Inflammatory macrophage (primary cell): ENCODE measurements around the gene NRP1.
"Not testable (repeated sequence)": the region's sequence is repeated elsewhere in the genome, so short reads cannot be mapped to it uniquely, and the experiment has no call there.

Source experiments
- DNase-seq, 2 donors: peaks; one replicate each; pipeline ENCODE4 v3.0.0-alpha.2; 2020 to 2022

NRP1 gene

DNA sequence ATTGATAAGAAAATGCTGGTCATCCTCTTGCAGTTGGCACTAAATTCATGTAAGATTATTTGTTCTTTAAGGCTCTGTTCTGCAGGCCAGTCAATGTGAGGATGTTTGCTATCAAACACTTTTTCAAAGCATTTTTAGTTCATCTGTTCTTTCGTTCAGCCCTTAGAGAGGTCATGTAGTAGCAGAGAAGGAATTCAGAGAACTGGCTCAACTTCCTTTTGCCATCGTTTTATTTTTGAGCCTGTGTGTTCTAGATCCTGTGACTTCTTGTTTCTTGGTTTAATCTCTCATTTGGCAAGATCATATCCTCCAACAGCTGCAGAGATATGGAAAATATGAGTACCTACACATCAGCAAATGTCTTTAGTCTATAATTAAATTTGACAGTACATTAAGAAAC is 184.3 kb downstream of the NRP1 start:
- DNase-seq: no peak

DNA sequence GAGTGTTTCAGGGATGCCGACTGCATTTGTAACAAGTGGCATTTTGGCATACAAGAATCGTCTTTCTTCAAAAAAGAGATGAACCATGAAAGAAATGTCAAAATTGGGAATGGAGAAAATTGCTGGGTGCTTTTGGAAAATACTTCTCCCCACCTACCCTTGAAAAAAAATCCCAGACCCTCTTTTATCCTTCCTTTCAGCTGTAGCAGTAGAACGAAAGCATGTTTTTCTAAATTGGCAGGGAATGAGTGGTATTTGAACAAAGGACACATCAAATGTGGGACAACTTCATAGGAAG is 187.5 kb downstream of the NRP1 start:
- no peak for DNase-seq

DNA sequence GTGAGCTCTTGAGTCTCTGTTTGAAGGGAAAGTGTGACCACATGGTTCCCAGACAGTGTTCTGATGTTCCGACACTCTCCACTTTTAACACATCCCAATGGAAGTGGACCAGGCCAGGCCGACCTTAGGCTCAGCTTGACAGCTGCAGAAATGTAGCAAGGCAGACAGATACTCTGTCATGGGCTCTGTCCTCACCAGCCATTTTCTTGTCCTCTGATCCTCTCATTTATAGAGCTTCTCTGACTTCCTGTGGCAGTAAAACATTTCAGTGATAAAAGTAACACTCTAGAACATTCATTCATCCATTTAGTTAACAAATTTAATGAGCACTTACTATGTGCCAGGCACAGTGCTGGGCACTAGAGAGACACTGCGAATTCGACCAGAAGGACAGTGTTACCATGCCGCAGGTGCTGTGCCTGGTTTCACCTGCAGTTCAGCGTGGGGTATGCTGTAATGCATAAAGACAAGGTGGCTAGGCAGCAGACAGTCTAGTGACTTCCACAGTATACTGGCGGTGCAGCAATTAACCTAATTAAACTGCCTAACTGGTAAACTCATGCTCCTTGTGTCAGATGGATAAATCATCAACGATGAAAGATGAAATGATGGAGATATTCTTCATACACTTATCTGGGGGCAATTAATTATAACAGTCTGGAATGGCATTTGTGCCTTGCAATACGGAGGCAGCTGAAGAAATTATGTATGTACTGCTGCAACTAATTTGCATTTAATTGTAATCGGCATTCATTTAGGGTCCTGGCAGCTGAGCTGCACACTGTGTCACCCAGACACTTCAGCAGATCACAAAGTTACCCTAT is 188.1 kb downstream of the NRP1 start:
- no peak for DNase-seq

DNA sequence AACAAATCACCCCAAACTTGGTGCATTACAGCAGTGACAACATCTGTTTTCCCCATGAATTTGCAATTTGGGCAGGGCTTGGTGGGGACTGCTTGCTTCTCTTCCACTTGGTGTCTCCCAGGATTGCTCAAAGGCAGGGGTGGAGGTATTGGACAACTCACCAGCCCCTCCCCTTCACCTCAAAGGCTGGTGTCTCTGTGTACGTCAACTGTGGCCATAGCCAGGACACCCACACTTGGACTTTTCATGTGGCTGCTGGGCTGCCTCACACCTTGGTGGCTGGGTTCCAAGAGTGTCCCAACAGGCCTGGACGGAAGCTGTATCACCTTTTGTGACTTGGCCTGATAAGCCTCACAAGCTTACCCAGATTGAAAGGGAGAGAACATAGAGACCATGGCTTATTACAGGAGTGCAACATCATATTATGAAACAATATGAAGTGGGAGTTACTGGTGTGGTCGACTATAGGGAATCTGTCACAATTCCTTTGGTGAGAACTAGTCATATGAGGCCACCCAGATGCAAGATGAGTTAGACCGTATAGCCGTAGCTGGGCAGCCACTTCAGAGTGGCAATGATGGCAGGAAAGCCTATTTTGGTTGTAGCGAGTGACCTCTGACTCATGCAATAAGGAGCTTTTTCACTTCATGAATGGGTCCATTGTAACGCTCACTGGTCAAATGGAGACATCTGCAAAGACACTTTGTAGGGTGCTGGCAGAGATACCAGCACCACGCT is 188.8 kb downstream of the NRP1 start:
- peak; percentile 66 to 77 for DNase-seq

DNA sequence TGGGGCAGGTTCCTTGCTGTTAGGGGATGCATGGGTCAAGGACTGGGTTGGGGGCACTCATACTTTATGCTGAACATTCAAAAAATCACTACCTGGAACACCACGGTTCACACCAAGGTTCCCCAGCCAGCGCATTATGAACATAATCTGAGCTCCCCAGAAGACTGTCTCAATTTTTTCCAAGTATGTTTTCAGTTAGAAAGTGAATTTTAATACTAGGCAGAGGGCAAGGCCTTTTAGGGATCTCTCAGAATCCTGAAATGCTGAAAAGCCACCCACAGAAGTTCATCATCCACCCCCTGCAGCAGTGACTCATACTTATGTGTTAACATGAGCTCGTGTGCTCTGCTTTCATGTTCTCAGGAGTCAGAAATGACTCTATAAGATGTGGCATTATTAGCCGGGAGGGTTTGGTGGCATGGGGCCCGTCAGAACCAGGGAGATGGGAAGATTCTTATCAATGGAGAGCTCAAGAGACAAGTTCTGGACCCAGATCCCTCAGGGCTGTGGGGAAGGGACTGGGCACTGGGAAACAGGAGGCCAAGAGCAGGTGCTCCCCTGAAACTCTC is 191.2 kb downstream of the NRP1 start:
- DNase-seq: peak; percentile 88 to 91

DNA sequence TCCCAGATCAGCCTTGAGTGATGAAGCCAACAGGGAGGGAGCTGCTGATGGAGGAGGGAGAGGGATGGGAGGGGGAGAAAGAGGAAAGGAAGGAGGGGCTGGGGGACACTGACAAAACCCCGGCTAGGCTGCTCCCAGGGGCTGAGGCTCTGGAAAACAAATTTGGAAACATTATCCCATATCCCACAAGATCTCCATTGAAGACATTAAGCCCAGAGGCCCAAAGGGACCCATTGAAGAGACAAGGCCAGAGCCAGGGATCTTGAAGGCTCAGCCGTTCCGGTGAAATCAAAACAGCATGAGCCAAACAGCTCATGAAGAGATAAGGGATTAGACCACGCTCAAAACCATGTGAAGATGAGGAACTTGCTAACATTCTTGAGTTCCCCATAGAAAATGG is 192.2 kb downstream of the NRP1 start:
- peak; percentile 41 to 49 for DNase-seq

DNA sequence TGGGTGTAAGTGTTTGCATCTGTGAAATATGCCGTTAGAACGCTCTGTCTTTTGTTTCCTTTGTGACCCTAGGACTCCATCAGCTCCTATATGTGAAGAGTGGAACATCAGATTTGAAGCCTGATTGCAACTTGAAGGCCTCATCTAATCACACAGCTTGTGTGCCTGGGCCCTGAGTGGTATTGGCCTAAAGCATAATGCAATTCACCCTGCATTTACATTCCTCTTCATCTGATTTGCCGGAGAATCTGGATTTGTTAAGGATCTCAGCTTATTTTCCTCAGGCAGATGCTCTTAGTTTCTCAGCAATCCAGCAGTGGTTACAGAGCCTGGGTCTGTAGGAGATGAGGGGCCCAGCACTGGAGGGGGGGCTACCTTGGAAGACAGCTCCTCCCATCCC is 193.2 kb downstream of the NRP1 start:
- no peak for DNase-seq

DNA sequence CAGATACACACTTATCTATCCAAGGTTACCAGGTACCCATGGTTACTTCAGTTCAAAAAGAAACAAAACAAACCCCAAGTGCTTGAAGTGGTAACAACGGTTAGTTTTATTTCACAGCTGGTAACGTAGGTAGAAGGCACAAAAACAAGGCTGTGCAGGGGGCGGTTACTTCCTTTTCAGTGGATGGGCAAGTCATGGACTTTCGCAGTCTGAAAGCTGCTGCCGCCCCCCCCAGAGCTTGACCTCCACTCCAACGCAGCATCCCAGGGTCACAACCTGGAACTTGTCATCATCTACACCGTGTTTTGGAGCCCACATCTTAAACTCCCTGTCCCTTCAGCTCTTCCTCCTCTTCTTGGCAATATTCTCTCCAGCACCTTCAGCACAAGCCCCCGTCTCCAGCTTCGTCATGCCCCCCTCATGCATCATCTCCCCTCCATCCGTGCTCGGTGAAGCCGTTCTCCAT is 195.3 kb downstream of the NRP1 start:
- DNase-seq: no peak

DNA sequence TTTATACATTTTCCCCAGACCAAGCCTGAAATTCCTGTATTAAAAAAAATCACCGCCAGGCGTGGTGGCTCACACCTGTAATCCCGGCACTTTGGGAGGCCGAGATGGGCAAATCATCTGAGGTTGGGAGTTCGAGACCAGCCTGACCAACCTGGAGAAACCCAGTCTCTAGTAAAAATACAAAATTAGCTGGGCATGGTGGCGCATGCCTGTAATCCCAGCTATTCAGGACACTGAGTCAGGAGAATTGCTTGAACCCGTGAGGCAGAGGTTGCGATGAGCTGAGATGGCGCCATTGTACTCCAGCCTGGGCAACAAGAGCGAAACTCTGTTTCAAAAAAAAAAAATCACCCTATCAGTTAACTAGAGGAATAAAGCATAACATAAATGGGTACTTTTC is 195.8 kb downstream of the NRP1 start:
- DNase-seq: not testable (repeated sequence)

DNA sequence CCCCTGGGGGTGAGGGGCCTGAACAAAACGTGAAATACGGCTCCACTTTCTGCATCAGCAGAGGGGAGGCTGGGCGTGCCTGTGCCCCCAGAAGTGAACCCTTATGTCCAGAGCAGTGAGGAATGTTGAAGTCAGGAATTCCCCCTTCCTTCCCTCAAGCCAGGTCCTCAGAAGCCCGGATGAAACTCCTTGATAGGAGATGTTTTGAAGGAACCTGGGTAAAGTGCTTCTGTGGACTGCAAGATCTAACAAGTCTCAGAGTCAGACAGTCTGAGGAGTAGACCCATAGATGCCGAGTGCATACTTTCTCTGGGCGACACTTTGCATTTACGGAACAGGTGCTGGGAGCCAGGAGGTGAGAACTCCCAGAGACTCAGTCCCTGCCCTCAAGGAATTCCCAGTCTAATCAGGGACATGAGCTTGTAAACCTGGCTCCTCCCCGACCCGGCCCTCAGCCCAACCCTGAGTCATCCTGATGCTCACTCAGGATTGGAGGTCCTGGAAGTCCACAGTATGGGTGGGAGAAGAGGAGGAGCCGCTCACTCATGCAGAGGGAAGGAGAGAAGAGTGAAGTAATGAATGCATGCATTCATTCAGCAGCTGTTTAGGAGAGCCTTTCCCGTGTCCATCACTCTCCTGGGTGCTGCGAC is 197.0 kb downstream of the NRP1 start:
- DNase-seq: no peak

DNA sequence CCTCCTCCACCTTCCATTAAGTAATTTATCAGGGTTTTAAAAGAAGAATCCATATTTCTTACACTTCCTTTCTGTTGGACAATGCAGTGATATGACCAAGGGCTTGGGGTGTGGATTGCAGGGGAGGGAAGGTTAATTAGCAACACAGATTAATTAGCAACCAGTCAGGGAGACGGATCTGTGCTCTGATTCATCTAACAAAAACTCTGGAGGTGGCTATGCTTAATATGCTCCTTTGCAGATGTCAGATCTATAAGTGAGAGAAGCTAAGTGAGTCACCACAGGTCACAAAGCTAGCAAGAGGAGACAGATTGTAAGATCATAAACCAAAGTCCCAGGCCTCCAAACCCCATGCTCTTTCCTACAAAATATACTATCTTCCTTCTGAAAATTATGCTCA is 197.7 kb downstream of the NRP1 start:
- no peak for DNase-seq

DNA sequence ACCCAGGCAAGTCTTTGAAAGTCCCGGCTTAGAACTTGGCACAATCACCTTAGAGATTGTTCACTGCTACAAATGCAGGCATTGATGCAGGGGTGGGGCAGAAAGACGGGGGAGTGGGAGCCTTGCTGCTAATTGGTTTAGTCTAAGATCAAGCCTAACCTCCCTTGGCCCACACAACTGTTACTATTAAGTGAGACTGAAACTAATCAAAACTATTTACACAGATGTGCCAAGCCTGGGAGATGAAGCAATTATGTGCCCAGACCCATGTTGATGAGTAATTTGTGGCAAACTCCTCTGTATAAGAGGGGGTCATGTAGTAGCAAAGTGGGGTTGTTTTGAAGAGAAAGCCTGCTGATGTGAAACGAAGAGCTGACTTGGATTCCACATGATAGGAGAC is 198.2 kb downstream of the NRP1 start:
- DNase-seq: no peak

DNA sequence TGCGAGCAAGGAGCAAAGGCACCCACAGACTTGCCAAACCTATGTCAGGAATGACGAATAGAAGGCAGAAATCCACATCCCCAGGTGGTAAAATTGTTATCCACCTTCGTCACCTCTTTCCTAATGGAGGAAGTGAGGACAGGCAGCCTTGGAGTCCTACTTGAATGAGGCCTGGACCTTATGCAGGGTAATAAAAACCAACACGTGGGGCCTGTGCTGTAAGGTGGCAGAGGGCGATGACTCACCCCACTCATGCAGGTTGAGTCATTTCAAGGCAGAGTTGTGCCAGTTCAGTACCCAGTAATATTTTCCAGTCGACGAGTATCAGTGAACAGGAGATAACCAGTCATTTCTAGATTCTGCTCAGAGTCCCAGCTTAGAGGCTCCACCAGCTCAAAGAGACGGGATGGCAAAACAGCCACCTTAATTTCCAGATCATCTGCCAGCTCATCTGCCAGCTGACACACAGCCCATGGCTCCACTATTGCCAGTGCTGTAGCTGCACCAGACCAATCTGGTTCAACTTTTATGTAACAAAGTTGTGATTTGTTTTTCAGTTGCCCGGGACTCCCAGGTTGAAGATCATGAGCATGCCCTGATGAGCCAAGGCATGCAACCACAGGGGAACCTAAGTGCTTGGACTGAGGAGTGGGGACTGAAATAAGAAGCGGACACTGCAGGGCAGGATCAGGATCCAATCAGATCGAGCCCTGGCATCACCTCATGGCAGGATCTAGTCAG is 200.3 kb downstream of the NRP1 start:
- DNase-seq: peak in 1 of 2 donors; percentile 19

DNA sequence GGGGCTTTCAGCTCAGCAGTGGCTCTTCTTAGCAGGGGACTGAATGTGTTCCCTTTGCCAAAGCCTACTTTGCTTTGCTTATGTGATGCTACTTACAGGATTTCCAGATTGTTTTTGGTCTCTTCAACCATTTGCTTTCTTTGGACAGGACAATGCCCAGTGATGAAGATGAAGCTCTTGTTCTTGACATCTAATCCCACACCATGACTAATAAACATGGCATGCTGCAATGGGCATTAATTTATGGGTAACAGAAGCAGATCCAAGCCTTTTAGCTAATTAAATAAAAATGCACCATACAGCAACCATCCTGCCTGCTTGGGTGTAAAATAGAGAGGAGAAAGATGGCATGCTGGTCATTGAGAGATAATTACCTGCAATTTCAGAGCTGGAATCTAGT is 200.9 kb downstream of the NRP1 start:
- DNase-seq: no peak

DNA sequence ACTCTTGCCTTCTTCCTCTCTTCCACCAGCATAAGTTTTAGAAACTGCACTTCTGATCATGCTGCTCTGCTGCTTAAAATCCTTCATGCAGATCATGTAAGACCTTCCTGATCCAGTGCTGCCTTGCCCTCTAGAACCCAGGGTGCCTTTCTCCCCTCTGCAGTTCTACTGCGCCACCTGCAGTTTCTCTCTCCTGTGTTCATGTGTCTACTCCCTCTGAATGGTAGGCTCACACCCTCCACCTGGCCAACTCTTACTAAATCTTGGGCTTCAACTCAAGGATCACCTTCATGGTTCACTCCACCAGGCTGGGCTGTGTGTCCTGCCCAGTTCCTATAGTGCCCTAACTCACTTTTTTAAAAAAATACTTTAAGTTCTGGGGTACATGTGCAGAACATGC is 201.8 kb downstream of the NRP1 start:
- no peak for DNase-seq

DNA sequence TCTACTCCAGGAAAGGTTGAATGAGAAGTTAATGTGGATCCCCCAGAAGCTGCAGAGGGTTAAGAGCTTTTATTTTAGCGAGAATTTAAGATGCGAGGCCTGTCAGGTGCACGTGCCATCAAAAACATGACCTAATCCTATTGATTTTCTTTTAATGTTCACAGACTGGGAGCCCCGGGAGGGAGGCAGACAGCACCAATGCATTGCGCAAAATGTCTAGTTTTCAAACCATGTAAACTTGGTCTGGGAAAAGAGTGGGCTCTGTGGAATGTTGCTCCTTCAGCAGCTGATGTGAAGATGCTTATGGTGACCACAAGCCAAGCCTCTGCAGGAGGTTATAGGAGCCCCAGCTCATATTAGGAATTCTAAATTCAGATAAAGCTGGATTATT is 204.5 kb downstream of the NRP1 start:
- no peak for DNase-seq

DNA sequence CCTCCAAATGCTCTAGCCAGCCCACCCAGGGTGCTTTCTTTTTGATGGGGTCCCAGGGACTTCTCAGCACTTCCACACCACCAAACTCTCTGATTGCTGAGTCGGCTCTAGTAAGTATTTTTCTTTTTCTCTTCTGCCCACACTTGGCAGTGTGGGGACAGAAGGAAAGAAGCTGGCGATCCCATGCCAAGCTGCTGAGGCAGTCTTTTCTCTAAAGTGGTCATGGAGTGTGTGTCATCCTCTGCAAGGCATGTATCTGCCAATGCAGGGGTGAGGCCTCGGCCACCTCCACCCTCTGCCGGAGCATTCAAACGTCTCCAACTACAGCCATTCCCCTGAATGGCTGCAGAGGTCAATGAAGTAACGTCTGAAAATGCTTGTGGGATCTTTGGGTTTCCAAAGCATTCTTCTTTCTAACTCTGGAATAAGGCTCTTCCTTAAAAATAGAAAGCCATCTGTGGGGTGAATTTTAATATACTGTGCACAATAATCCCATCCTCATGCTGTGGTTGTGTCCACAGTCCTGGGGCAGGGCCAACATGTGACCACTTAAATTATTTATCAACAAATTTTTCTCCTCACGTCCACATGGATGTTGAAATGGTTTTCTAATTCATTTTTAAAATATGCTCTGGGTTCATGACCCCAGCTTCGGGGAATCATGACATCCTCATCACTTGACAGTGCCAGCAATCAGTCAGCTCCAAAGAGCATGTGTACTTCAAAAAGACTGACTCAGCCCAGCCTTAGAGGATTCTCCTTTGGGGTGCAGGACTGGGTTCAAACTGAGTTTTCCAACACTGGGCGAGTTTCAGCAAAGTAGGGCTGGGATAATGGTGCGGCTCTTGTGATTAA is 205.1 kb downstream of the NRP1 start:
- DNase-seq: no peak

DNA sequence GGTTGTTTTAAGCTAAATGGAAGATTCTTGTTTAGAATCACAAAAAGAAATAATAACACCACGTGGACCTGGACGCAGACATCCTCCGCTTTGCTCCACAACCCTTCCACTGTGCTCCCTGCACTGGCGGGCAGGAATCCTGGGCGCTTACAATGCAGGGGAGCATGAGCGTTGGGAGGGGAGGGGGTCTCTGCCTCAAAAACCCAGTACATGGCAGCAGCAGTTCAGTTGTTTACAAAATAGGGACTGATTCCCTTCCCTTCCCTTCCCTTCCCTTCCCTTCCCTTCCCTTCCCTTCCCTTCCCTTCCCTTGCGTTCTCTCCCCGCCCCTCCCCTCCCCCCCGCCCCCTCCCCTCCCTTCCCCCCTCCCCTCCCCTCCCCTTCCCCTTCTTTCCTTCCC is 206.8 kb downstream of the NRP1 start:
- no peak for DNase-seq
